Uterus (tissue), 2 donors: ENCODE measurements around the gene SOS2.

Source experiments
- CTCF ChIP-seq, 4 experiments: fragments of 200-600 bp in 2 of 4; fragments of 450-650 bp in 2 of 4; sonication (generic) in 2 of 4; IDR thresholded peaks; one replicate each; pipeline ENCODE4 v1.5.1; 2016 to 2019; ENCODE audit warnings: antibody characterized with exemption in 4 of 4, mild to moderate bottlenecking in 2 of 4, moderate library complexity in 1 of 4
- POLR2A ChIP-seq, 2 donors: fragments of 450-650 bp; IDR thresholded peaks; one replicate each; pipeline ENCODE4 v1.6.1; 2016; ENCODE audit warnings: antibody characterized with exemption in 2 of 2, mild to moderate bottlenecking in 1 of 2, moderate library complexity in 1 of 2

DNA sequence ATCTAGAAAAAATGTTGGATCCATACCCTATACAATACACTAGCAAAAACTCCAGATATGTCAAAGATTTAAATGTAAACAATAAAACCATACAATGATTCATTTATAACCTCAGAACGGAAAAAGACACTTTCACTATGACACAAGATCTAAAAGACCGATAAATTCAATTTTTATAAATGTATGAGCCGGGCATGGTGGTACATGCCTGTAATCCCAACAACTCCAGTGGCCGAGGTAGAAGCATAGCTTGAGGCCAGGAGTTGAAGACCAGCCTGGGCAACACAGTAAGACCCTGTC is 2.5 kb upstream of the SOS2 start:
- TF ChIP-seq CTCF (IDR thresholded peaks at IDR 0.05) (no peak), POLR2A (IDR thresholded peaks at IDR 0.05) (no peak)
